Karpas-422 (cell line): ENCODE data around the gene MAPT. TPM values are rescaled to one million over a fixed set of nuclear protein-coding genes. Genes with fewer than 3 reads are reported as not detected.
"Not testable (repeated sequence)": the region's sequence is repeated elsewhere in the genome, so short reads cannot be mapped to it uniquely, and the experiment has no call there.

Source experiments
- DNase-seq: peaks from one replicate; pipeline ENCODE4 v3.0.0-alpha.2; 2015
- H2AFZ ChIP-seq: fragments of 200-600 bp; sonication (generic); 2 replicates; pipeline ENCODE4 v1.6.1; 2014; ENCODE audit warnings: antibody characterized with exemption, low read length, mixed read lengths
- H3K27ac ChIP-seq: fragments of 200-600 bp; sonication (generic); 2 replicates; pipeline ENCODE4 v1.5.1; 2014; ENCODE audit warnings: mild to moderate bottlenecking, low read length, moderate library complexity
- H3K27me3 ChIP-seq: fragments of 200-600 bp; sonication (generic); 2 replicates; pipeline ENCODE4 v1.6.1; 2014; ENCODE audit warnings: low read length, mixed read lengths
- H3K36me3 ChIP-seq: fragments of 200-600 bp; sonication (generic); 2 replicates; pipeline ENCODE4 v1.6.1; 2014; ENCODE audit warnings: low read length, mixed read lengths; ENCODE audit not compliant: insufficient read depth
- H3K4me1 ChIP-seq: fragments of 200-600 bp; sonication (generic); 2 replicates; pipeline ENCODE4 v1.6.1; 2014; ENCODE audit warnings: mild to moderate bottlenecking, low read length, mixed read lengths
- H3K4me2 ChIP-seq: fragments of 200-600 bp; sonication (generic); 2 replicates; pipeline ENCODE4 v1.6.1; 2014; ENCODE audit warnings: low read length, low read depth, mild to moderate bottlenecking; ENCODE audit not compliant: poor library complexity, severe bottlenecking
- H3K4me3 ChIP-seq: fragments of 200-600 bp; sonication (generic); 2 replicates; pipeline ENCODE4 v1.5.1; 2014; ENCODE audit warnings: mild to moderate bottlenecking, antibody characterized with exemption, low read length, mixed read lengths
- H3K79me2 ChIP-seq: fragments of 200-600 bp; sonication (generic); 2 replicates; pipeline ENCODE4 v1.6.1; 2014; ENCODE audit warnings: mild to moderate bottlenecking, low read length, mixed read lengths
- H3K9ac ChIP-seq: fragments of 200-600 bp; sonication (generic); 2 replicates; pipeline ENCODE4 v1.6.0; 2014; ENCODE audit warnings: low read length
- H3K9me2 ChIP-seq: fragments of 200-600 bp; sonication (generic), shearing (Covaris generic); replicated peaks from 2 replicates; pipeline ENCODE4 v1.6.0; 2014; ENCODE audit warnings: mild to moderate bottlenecking, low read length, moderate library complexity; ENCODE audit not compliant: insufficient read depth
- H3K9me3 ChIP-seq: fragments of 300-700, 200-600 bp; sonication (generic); 2 replicates; pipeline ENCODE4 v1.6.1; 2014; ENCODE audit warnings: low read length, mixed read lengths
- H4K20me1 ChIP-seq: fragments of 200-600 bp; sonication (generic); 2 replicates; pipeline ENCODE4 v1.6.1; 2014; ENCODE audit warnings: mild to moderate bottlenecking, antibody characterized with exemption, low read length, low read depth; ENCODE audit not compliant: insufficient read depth
- total RNA-seq: library from RNA; depleted of rRNA; stranded (reverse); fragments of >200 nt; shearing (Covaris generic); gene quantifications from 2 replicates; pipeline ENCODE4 v1.2.3, GENCODE V29; 2014; ENCODE audit warnings: low replicate concordance

The MAPT gene
- total RNA-seq, 1 experiment from 2014 or later = 0.15 TPM

DNA sequence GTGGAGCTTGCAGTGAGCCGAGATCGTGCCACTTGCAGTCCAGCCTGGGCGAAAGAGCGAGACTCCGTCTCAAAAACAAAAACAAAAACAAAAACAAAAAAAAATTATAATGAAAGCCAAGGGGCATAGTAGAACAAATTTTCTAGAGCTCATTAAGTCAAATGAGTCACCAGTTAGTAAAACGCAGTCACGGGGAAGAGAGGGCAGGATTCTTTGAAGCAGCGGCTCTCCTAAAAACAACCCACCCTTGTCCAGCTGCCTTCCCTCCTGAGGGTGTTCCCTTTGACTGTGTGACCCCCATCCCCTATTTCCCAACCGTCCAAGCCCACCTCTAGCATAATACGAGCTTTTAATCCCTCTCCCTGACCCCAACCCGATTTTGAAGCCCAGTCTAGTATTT lies 60.6 kb downstream of the MAPT start:
- Histone ChIP-seq H3K27me3 (0 out of 2 replicates have a peak, but pooled peaks cover 3% of the 10 kb centered on the region), H2AFZ (no peak overlapping the region), H3K4me1 (no peaks in the 10 kb centered on the region), H3K9me3 (no peaks in the 10 kb centered on the region), H3K9me2 (no peaks in the 10 kb centered on the region), H4K20me1 (no peaks in the 10 kb centered on the region), H3K4me3 (no peak overlapping the region), H3K79me2 (no peaks in the 10 kb centered on the region), H3K27ac (no peak overlapping the region), H3K9ac (no peak overlapping the region), H3K36me3 (no peaks in the 10 kb centered on the region), H3K4me2 (no peak overlapping the region)
- DNase-seq = no peak

DNA sequence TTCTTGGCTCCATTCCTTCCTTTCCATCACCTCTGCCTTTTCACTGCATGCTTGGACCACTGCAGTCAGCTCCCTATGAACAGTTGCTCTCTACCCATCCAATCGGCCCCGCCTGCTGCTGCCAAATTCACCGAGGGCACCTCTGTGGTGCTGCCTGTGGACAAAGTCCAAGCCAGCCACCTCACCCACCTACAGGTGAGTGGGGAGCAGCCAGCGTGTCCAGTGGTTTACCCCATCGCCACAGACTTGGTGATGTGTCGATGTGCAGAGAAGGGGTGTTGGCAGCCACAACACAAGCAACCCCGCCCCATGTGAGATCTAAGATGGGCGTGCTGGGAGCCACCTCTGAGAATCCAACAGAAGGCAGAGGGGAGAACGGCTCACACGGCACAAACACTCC lies 61.0 kb downstream of the MAPT start:
- no peak for DNase-seq
- Histone ChIP-seq H3K27me3 (0 out of 2 replicates have a peak, but pooled peaks cover 3% of the 10 kb centered on the region), H4K20me1 (no peaks in the 10 kb centered on the region), H3K4me3 (no peak overlapping the region), H3K4me2 (no peak overlapping the region), H3K9me3 (no peaks in the 10 kb centered on the region), H3K36me3 (no peaks in the 10 kb centered on the region), H3K9me2 (no peaks in the 10 kb centered on the region), H3K9ac (no peak overlapping the region), H3K27ac (no peak overlapping the region), H2AFZ (no peak overlapping the region), H3K79me2 (no peaks in the 10 kb centered on the region), H3K4me1 (no peaks in the 10 kb centered on the region)

DNA sequence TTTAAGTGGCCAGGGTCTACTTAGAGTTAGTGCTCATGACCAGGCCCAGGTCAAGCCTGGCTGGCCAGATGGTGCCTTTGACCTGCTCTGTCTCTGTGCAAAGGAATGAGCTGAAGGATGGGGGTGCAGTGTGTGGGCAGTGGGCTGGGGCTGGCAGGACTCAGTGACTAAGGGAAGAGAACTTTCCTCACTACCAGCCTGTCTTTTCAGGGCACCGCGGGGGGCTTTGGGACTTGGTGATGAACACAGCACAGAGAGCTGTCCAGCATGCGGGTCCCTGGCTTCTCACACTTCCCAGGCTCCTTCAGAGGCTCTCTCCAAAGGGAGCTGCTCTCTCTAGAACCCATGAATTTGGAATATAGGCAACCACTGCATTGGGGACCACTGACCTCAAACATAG lies 61.7 kb downstream of the MAPT start:
- no peaks in the 10 kb centered on the region for H3K79me2 ChIP-seq
- H3K9ac ChIP-seq = no peak overlapping the region
- H4K20me1 ChIP-seq = no peaks in the 10 kb centered on the region
- no peak overlapping the region for H3K4me3 ChIP-seq
- no peaks in the 10 kb centered on the region for H3K36me3 ChIP-seq
- H3K9me3 ChIP-seq = no peaks in the 10 kb centered on the region
- H2AFZ ChIP-seq = no peak overlapping the region
- no peaks in the 10 kb centered on the region for H3K9me2 ChIP-seq
- peaks cover 5% of the 10 kb centered on the region for H3K4me1 ChIP-seq
- H3K27ac ChIP-seq = no peak overlapping the region
- no peaks in the 10 kb centered on the region for H3K27me3 ChIP-seq
- no peak for DNase-seq
- no peak overlapping the region for H3K4me2 ChIP-seq

DNA sequence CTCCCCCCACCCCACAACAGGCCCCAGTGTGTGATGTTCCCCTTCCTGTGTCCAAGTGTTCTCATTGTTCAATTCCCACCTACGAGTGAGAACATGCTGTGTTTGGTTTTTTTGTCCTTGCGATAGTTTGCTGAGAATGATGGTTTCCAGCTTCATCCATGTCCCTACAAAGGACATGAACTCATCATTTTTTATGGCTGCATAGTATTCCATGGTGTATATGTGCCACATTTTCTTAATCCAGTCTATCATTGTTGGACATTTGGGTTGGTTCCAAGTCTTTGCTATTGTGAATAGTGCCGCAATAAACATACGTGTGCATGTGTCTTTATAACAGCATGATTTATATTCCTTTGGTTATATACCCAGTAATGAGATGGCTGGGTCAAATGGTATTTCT lies 62.4 kb downstream of the MAPT start:
- H3K4me1 ChIP-seq, H4K20me1 ChIP-seq, H3K9ac ChIP-seq, H3K9me2 ChIP-seq, H2AFZ ChIP-seq, H3K4me3 ChIP-seq, H3K36me3 ChIP-seq, H3K27me3 ChIP-seq, H3K9me3 ChIP-seq, DNase-seq, H3K79me2 ChIP-seq, H3K4me2 ChIP-seq, H3K27ac ChIP-seq: not testable (repeated sequence)

DNA sequence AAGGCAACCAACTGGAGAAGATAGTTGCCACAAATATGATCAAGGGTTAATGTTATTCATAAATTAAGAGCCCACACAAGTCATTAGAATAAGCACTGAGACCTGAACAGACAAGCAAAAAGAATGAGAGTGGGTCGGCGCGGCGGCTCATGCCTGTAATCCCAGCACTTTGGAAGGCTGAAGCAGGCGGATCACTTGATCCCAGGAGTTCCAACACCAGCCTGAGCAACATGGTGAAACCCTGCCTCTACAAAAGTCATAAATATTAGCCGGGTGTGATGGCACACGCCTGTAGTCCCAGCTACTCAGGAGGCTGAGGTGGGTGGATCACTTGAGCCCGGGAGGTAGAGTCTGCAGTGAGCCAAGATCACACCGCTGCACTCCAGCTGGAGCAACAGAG lies 64.0 kb downstream of the MAPT start:
- Histone ChIP-seq H3K27me3 (no peaks in the 10 kb centered on the region), H2AFZ (no peak overlapping the region), H3K4me2 (no peak overlapping the region), H3K9me2 (no peaks in the 10 kb centered on the region), H4K20me1 (no peaks in the 10 kb centered on the region), H3K4me3 (no peak overlapping the region), H3K4me1 (peaks cover 5% of the 10 kb centered on the region), H3K27ac (no peak overlapping the region), H3K79me2 (no peaks in the 10 kb centered on the region), H3K9me3 (no peaks in the 10 kb centered on the region), H3K36me3 (no peaks in the 10 kb centered on the region), H3K9ac (no peak overlapping the region)
- no peak for DNase-seq

DNA sequence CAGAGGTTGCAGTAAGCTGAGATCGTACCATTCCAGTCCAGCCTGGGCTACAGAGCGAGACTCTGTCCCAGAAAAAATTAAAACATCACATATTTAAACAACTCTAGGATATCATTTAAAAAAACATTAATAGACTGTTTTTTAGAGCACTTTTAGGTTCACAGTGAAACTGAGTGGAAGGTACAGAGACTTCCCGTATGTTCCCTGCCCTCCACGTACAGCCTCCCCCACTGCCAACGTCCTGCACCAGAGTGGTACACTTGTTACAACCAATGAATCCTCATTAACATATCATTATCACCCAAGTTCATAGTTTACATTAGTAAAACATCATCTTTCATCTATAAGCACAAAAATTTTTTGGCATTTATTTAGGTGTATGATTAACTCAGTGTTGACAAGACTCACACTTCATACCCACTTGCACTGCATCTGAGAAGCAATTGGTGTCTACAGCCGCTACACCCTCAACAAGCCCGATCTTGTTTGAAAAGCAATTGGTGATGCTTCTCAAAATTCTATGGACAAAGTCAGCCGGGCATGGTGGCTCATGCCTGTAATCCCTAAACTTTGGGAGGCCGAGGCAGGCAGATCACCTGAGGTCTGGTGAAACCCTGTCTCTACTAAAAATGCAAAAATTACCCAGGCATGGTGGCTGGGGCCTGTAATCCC lies 64.8 kb downstream of the MAPT start:
- no peak overlapping the region for H3K4me3 ChIP-seq
- H3K4me2 ChIP-seq = no peak overlapping the region
- peaks cover 5% of the 10 kb centered on the region for H3K4me1 ChIP-seq
- no peaks in the 10 kb centered on the region for H3K27me3 ChIP-seq
- H3K79me2 ChIP-seq = no peaks in the 10 kb centered on the region
- DNase-seq = no peak
- no peaks in the 10 kb centered on the region for H3K36me3 ChIP-seq
- no peaks in the 10 kb centered on the region for H4K20me1 ChIP-seq
- no peak overlapping the region for H3K9ac ChIP-seq
- H3K9me3 ChIP-seq = no peaks in the 10 kb centered on the region
- no peak overlapping the region for H3K27ac ChIP-seq
- H3K9me2 ChIP-seq = no peaks in the 10 kb centered on the region
- no peak overlapping the region for H2AFZ ChIP-seq

DNA sequence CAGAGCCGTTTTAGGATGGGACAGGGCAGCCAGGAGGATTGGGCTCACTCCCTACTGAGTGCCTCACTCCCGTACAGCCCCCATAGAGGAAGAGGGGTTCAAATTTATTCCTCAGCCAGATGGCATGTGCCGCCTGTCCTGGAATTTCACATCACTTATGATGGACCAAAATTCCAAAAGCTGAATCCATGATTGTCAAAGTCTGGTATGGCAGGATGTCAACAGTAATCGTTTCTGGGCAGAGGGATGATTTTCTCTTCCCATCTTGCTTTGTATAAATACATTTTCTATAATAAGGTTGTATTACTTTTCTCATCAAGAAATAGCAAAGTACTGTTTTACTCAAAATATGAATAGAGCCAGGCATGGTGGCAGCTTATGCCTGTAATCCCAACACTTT lies 66.0 kb downstream of the MAPT start:
- no peak for DNase-seq
- H3K4me1 ChIP-seq = peaks cover 5% of the 10 kb centered on the region
- no peaks in the 10 kb centered on the region for H3K36me3 ChIP-seq
- no peaks in the 10 kb centered on the region for H3K9me2 ChIP-seq
- no peak overlapping the region for H2AFZ ChIP-seq
- no peaks in the 10 kb centered on the region for H4K20me1 ChIP-seq
- no peak overlapping the region for H3K27ac ChIP-seq
- H3K9me3 ChIP-seq = no peaks in the 10 kb centered on the region
- no peaks in the 10 kb centered on the region for H3K27me3 ChIP-seq
- H3K79me2 ChIP-seq = no peaks in the 10 kb centered on the region
- no peak overlapping the region for H3K4me3 ChIP-seq
- H3K9ac ChIP-seq = no peak overlapping the region
- no peak overlapping the region for H3K4me2 ChIP-seq

DNA sequence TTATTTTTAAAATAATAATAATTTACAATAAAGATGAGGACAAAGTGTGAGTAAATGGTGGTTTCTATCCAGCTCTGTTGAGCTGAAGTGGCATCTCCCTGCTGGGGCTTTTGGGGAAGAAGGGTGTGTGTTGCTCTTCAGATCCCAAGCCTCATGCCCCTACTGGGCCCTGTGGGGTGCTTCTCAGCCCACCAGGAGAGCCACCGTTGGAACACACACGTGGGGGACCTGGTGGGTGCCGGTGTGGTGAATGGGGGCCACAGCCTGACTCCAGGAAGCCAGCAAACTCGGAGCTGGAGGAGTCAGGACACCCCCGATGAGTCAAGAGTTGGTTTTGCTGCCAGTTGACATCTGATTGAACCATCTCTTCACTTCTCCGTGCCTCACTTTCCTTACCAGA lies 66.9 kb downstream of the MAPT start:
- H3K4me3 ChIP-seq = no peak overlapping the region
- H3K4me2 ChIP-seq = no peak overlapping the region
- no peak overlapping the region for H3K27ac ChIP-seq
- H3K36me3 ChIP-seq = no peaks in the 10 kb centered on the region
- no peaks in the 10 kb centered on the region for H3K9me3 ChIP-seq
- no peaks in the 10 kb centered on the region for H4K20me1 ChIP-seq
- no peaks in the 10 kb centered on the region for H3K9me2 ChIP-seq
- 0 out of 2 replicates have a peak overlapping the region, but pooled peaks have one; percentile 5 for H2AFZ ChIP-seq
- no peak for DNase-seq
- no peaks in the 10 kb centered on the region for H3K79me2 ChIP-seq
- no peaks in the 10 kb centered on the region for H3K27me3 ChIP-seq
- no peak overlapping the region for H3K9ac ChIP-seq
- H3K4me1 ChIP-seq = peaks cover 5% of the 10 kb centered on the region
